RPMI7951 (cell line): ENCODE results near the gene AMT. TPM values are rescaled to one million over a fixed set of nuclear protein-coding genes. Genes with fewer than 3 reads are reported as not detected.
A peak's percentile ranks its signal among the peaks of the same experiment; 100 is the strongest.
"Not testable (repeated sequence)": the region's sequence is repeated elsewhere in the genome, so short reads cannot be mapped to it uniquely, and the experiment has no call there.

ENCODE experiments used
- DNase-seq: peaks from one replicate; pipeline ENCODE4 v3.0.0-alpha.2; 2012; ENCODE audit warnings: low read depth
- total RNA-seq: library from RNA; depleted of rRNA; stranded (reverse); fragments of >200 nt; shearing (Covaris generic); gene quantifications from 2 replicates; pipeline ENCODE4 v1.2.3, GENCODE V29; 2014

The AMT gene
- total RNA-seq, 1 experiment from 2014 or later = not detected

DNA sequence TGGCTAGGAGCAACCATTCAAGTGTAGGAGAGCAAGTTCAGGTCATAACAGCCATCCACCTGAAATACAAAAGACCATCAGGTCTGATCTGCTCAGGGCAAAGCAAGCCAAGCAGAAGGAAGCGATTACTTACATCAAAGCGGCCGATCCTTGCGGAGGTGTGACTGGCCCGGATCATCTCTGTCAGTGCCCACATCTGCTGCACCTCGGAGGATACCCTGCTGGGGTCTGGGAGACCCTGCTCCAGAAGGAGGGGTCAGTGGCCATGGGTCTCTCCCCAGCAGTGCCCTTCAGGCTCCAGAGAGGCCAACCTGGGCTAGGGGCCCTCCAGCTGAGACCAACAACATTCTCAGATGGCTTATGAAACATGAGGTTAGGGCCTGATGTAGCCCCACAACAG is 2.5 kb upstream of the AMT start:
- no peak for DNase-seq

DNA sequence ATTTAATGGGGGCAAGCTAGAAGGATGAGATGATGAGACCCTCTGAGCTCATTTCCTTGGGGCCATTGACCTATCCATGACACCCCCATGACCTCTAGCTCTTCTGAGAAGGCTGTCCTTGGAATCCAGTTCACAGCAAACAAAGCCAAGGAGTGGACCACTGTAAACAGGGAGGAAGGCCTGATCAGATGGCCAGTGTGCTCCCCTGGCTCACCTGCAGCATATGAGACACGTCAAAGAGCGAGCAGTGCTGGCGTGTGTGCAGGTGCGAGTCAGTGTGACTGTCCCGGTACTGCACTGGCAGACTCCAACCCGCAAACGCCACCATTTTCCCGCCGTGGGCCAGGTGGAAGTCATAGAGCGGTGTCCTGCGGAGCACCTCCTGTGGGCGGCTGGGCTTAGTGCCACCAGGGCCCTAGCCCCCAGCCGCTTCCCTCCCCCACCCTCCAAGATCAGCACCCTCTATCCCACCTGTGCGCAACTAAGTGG is 339 bp downstream of the AMT start:
- DNase-seq = no peak

DNA sequence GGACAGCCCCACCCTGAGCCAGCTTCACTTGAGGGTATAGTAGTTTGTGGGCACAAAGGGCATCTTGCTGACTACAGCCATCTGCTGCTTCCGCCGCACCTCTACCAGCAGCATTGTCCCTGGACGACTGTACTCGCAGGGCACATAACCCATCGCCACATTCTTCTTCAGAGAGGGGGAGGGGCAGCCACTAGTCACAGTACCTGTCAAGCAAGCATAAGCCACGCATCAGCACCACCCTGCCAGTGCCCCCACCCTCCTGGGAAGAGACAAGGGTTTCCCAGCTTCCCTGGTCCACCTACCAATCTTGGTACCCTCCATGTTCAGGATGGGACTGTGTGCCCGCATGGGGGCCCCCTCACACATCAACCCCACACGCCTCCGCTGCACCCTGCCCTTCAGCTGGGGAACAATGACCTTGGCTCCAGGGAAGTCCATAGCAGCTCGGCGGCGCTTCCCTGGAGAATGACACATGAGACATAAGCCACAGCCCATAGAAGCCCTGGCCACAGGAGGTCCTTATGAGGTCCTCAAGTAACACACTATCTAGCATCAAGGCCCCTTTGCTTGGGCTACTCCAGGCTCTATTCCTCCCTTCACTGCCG is 4.7 kb downstream of the AMT start:
- no peak for DNase-seq

DNA sequence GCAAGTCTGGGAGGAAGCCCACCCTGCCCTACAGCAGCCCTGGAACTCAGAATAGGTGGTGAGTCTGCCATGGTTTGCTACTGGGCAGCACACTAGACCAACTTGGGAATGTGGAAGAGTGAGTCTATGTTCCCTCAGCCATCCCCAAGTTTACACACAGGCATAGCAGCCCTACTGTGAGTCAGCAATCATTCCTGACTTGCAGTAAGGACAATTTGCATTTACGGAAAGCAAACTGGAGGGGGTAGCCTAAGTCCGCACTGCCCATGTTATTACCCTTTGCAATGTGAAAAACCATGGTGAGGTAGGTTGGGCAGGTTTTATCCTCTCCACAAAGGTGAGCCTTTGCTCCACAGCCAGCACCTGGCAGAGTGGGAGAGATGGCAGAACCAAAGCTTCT is 5.4 kb downstream of the AMT start:
- no peak for DNase-seq

DNA sequence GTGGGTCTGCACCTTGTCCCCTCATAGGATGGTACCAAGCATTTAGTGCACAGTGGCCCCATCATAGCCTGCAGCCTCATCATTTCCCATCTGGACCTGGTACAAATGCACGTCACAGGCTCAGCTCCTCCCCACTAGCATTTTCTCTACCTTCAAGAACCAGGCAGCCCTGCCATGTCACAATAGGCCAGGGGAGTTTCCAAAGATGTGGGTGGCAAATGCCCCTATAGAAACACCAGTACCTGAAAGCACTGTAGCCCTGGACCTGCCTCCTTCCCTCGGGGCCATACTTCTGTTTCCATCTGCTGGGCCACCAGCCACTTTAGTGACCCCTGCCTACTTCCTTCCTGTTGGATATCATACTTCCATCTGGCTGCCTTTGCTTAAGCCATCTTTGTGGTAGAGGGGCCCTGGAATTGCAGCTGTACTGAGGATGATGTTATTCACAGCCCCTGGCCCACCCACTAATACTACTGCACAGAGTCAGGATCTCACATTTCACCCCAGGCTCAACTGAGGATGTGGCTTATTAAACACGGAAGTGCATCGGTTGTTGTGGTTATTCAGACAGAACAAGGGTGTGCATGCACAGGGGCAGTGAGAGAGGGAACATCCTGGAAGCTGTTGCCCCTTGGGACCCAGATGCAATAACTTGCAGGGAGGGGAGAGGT is 6.2 kb downstream of the AMT start:
- peak; percentile 71 for DNase-seq

DNA sequence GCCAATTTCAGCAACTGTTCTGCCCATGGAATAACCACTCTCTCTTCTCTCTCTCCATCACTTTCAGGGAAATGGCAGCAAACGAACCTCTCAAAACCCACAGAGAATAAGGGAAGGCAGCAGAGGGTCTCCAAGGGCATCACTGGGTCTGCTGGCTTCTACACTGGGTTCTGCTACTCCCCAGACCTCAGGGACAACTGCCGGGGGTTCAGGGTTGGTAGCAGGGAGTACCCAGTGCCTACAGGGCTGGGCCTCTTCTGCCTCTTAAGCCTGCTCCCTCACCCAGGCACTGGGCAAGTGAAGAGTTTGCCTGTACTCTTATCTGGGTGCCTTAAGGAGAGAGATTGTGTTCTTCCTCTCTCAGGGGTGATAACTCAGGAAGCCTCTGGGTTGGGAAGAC is 7.5 kb downstream of the AMT start:
- DNase-seq = no peak

DNA sequence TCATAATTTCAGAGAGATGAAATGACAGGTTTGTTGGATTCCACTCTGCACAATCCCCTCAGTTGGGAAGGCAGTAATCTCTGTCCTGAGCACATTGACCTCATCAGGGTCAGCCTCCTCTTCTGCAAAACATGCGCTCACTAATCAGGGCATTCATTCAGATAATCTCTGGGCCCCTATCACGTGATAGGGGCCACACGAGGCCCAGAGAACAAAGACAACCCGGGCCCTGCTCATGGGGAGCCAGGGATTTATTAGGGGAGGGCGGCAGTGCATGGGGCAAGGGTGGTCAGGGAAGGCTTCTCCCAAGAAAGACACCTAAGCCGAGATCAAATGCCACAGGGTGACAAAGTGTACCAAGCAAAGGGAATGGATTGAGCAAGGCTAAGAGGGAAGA is 8.9 kb downstream of the AMT start:
- DNase-seq = no peak

- peak; percentile 29 for DNase-seq
These were observed 9.5 kb downstream of the AMT start for GRCh38 chr3:49412632-49413337.

- peak; percentile 100 for DNase-seq
These were observed 10.2 kb downstream of the AMT start, which contains the start of the genes RHOA and TCTA for GRCh38 chr3:49411968-49412631. Gene RHOA (minus strand): TSS chr3:49411976. CDS start chr3:49375589, 36,387 bp downstream. Gene TCTA (plus strand): TSS chr3:49412423. CDS start chr3:49412427, 4 bp downstream.

GRCh38 chr3:49411535-49411967 is 10.7 kb downstream of the AMT start:
- DNase-seq = peak; percentile 35

- no peak for DNase-seq
These were observed 11.3 kb downstream of the AMT start for GRCh38 chr3:49410846-49411534.

DNA sequence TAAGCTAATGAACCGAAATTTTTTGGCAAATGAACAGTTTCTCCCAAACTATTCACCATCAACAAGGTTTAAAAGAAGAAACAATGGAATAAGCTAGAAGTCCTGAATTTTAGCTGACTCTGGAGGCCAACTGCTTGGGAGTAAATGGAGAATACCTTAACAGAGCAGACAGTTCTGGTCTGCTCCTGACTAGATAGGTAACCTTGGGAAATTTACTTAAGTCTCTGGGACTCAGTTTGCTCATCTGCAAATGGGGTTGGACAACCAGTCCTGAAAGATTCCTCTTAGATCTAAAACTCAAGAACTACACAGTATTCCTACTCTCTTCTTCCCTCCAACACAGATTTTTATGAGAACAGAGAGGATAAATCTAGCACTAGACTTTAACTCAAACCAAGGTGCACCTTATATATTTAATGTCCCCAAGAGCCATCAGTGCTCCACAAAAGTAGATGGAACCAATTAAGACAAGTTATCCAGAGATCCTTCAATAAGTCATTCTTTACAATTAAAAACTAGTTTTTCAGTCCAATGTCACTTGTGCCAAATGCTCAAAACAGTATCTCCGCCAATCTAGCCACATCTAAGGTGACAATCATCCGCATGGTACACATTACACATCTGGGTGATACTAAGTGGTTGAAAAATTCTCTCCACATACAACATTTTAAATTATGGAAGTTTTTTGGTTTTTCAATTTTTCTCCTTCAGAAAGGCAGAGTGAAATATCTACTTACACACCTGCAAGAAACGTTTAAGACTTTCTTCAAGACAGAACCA is 12.0 kb downstream of the AMT start:
- DNase-seq = no peak

DNA sequence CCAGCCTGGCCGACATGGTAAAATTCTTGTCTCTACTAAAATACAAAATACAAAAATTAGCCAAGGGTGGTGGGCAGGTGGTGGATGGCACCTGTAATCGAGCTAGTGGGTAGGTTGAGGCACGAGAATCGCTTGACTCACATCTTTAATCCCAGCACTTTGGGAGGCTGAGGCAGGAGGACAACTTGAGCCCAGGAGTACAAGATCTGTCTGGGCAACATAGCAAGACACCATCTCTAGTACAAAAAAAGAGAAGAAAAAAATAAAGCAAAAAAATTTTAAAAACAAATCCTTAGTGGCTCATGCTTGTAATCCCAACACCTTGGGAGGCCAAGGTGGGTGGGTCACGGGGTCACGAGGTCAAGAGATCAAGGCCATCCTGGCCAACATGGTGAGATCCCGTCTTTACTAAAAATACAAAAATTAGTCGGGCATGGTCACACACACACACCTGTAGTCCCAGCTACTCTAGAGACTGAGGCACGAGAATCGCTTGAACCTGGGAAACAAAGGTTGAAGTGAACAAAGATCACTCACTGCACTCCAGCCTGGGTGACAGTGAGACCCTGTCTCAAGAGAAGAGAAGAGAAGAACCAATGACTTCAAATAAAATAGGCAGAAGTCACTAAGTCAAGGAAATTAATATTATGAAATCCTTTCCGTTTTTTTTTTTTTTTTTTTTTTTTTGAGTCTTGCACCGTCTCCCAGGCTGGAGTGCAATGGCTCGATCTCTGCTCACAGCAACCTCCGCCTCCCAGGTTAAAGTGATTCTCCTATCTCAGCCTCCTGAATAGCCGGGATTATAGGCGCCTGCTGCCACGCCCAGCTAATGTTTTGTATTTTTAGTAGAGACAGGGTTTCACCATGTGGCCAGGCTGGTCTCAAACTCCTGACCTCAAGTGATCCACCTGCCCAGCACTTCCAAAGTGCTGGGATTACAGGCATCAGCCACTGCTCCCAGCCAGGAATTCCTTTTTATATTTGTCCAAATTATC is 15.4 kb downstream of the AMT start:
- DNase-seq = no peak

GRCh38 chr3:49405570-49405969 is 16.7 kb downstream of the AMT start:
- not testable (repeated sequence) for DNase-seq

DNA sequence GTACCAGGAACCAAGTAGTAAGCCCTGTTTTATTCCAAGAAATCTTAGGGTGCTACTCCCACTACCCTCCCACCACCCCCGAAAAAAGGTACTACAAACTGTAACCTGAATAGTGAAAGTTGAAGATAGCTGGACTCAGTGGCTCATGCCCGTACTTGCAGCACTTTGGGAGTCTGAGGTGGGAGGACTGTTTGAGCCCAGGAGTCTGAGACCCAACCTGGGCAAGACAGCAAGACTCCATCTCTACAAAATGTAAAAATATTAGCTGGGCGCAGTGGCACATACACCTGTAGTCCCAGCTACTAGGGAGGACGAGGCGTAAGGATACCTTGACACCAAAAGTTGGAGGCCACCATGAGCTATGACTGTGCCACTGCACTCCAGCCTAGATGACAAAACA is 18.4 kb downstream of the AMT start:
- DNase-seq = no peak

GRCh38 chr3:49401766-49402165 is 20.5 kb downstream of the AMT start:
- no peak for DNase-seq

GRCh38 chr3:49399461-49399860 is 22.8 kb downstream of the AMT start:
- no peak for DNase-seq

DNA sequence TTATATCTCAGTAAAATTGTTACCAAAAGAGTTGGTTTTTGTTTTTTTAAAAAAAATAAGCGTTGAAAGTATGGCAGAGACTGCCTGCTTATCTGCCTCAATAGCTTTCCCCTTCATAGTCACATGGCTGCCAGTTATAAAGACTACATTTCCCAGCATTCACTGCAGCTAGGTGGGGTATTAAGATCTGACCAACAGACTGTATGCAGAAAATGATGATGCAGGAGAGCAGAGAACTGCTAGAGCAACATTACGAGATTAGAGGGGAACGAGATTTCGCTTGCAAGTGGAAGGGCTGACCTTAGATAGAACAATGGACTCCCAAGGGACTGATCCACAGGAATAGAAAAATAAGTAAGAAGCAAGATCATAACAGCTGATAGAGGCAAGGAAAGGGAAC is 24.8 kb downstream of the AMT start:
- DNase-seq = peak; percentile 23

DNA sequence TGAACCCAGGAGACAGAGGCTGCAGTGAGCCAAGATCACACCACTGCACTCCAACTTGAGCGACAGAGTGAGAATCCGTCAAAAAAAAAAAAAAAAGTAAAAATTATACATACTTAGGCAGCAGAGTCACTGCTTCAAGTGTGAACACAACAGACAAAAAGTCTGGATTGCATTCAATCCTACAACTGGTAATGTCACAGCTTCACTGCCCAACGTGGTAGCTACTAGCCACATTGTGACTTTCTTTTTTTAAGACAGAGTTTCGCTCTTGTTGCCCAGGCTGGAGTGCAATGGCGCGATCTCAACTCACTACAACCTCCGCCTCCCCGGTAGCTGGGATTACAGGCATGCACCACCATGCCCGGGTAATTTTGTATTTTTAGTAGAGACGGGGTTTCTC is 31.0 kb downstream of the AMT start:
- DNase-seq = not testable (repeated sequence)

DNA sequence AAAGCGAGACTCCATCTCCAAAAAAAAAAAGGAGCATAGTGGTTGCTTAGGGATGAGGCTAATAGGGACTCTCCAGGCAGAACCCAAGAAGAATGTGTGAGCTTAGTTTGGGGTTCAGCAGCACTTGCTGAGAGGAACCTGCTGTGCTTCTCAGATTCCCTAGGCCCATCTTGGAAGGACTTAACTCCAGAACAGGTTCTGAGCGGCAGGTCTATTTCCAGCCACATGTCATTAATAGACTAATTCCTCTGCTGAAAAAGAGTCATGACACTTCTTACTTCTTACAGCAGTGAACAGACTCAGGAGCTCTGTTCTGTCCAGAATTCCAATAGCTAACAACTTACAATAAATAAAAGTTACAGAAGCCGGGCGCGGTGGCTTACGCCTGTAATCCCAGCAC is 33.0 kb downstream of the AMT start:
- no peak for DNase-seq
